AG09309 (cell line): Measurements from ENCODE around the gene ZBTB17.
A peak's percentile ranks its signal among the peaks of the same experiment; 100 is the strongest.

Experiments
- DNase-seq: peaks from one replicate; pipeline ENCODE4 v3.0.0-alpha.2; 2010; ENCODE audit warnings: low read depth
- H3K4me3 ChIP-seq: 2 replicates; pipeline ENCODE4 v1.5.1; 2011; ENCODE audit warnings: mild to moderate bottlenecking, low read depth, low read length, moderate library complexity; ENCODE audit not compliant: control insufficient read depth
- TF ChIP-seq, protein P1 (sequence below): IDR thresholded peaks from 2 replicates; pipeline ENCODE4 v1.5.1; 2011; ENCODE audit warnings: mild to moderate bottlenecking, low read depth, low read length, inconsistent platforms; ENCODE audit not compliant: insufficient read depth, control insufficient read depth; ENCODE audit errors: missing control alignments

ZBTB17 gene

DNA sequence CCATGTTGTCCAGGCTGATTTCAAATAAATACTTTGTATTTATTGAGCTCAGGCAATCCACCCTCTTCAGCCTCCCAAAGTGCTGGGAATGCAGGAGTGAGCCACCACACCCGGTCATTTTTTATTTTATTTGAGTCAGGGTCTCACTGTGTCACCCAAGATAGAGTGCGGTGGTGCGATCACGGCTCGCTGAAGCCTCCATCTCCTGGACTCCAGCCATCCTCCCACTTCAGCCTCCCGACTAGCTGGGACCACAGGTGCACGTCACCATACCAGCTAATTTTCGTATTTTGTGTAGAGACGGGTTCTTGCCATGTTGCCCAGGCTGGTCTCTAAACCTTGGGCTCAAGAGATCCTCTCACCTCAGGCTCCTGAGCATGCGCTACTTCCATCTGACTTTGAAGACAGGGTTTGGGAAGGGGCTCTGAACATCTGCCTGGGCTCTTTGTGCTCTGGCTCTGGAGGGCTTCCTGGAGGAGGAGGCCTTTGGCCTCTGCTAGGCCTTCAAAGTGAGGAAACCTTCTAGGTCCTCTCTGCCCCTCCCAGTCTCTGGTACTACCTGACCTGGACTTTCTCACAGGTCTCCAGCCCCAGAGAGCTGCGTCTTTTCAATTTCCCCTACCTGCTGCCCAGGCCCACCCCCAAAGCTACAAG, 36.2 kb upstream of the ZBTB17 start:
- no peak overlapping the region for H3K4me3 ChIP-seq
- TF ChIP-seq, protein P1, sequence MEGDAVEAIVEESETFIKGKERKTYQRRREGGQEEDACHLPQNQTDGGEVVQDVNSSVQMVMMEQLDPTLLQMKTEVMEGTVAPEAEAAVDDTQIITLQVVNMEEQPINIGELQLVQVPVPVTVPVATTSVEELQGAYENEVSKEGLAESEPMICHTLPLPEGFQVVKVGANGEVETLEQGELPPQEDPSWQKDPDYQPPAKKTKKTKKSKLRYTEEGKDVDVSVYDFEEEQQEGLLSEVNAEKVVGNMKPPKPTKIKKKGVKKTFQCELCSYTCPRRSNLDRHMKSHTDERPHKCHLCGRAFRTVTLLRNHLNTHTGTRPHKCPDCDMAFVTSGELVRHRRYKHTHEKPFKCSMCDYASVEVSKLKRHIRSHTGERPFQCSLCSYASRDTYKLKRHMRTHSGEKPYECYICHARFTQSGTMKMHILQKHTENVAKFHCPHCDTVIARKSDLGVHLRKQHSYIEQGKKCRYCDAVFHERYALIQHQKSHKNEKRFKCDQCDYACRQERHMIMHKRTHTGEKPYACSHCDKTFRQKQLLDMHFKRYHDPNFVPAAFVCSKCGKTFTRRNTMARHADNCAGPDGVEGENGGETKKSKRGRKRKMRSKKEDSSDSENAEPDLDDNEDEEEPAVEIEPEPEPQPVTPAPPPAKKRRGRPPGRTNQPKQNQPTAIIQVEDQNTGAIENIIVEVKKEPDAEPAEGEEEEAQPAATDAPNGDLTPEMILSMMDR: no peak
- DNase-seq: no peak

DNA sequence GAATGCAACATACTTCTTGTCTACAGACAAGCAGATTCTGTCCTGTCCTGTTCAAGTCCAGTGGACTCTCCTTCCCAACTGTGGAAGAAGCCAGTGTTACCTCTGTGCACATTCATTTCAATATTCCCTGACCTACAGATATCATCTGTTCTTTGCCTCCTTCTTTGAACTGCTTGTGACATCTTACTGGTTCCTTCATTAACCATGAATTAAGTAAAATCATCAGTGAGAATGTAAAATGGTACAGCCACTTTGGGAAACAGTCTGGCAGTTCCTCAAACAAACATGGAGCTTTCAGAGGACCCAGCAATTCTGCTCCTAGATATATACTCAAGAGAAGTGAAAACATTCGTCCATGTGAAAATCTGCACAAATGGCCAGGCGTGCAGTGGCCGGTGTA, 34.9 kb upstream of the ZBTB17 start:
- no peak for DNase-seq
- no peak overlapping the region for H3K4me3 ChIP-seq
- TF ChIP-seq, protein P1: no peak

DNA sequence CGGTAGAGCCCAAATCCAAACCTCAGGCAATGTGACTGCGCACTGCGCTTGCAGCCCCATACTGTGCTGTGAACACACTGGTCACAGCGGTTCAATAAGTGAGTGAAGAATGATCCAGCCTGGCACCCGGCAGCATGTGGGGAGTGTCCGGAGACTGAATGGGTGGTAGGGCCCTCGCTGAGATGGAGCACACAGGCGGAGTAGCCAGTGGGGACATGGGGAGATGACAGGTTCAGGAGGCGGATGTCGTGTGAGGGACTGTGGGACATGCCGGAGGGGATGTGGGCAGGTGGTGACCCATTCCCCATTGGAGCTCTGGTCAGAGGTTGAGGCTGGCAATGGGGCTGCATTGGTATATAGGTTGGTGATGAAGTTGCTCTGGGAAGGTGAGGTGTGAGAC, 33.8 kb upstream of the ZBTB17 start:
- DNase-seq: no peak
- no peak overlapping the region for H3K4me3 ChIP-seq
- TF ChIP-seq, protein P1: no peak

DNA sequence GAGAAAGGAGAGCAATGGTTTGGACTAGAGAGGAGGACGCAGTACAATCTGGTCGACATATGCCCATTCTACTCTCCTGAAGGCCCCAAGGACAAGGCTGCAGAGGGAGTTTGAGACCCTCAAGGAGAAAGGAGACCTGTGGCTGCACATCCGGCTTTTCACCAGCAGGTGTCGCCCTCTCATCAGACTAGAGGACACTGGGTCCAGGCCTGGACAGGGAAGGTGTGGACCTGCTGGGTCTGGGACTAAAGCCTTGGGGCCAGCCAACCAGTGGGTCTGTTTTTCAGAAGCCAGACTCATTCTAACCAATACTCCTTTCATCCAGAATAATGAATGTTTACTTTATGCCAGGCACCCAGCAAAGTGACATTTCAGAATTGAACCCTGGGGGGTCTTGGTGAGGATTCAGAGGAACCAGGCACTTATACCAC, 33.1 kb upstream of the ZBTB17 start:
- no peak overlapping the region for H3K4me3 ChIP-seq
- TF ChIP-seq, protein P1: peak; percentile 94
- no peak for DNase-seq

DNA sequence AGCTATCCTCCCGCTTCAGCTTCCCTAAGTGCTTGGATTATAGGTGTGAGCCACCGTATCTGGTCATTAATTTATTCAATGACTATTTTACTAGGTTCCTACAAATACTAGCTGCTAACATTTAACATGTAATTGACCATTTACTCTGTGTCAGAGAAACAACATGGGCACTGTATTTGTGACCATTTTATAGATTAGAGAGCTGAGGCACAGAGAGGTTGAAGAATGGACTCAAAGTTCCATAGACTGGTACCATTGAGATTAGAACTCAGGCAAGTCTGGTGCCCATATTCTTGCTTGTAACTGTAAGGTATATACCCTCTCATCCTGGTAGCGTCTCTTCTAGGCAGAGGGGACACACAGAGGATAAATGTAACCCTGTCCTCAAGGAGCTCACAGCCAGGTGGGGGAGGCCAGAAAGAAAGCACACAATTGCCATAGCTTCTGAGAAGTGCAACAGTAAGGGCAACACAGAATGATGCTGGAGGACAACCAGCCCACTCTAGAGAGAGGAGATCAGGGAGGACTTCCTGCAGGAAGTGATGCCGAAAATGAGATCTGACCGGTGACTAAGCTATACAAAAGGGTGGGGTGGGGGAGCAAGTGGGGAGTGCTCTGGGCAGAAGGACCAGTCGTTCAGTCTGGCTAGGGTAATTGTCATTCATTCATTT, 31.9 kb upstream of the ZBTB17 start:
- no peak for DNase-seq
- H3K4me3 ChIP-seq: no peak overlapping the region
- TF ChIP-seq, protein P1: no peak

DNA sequence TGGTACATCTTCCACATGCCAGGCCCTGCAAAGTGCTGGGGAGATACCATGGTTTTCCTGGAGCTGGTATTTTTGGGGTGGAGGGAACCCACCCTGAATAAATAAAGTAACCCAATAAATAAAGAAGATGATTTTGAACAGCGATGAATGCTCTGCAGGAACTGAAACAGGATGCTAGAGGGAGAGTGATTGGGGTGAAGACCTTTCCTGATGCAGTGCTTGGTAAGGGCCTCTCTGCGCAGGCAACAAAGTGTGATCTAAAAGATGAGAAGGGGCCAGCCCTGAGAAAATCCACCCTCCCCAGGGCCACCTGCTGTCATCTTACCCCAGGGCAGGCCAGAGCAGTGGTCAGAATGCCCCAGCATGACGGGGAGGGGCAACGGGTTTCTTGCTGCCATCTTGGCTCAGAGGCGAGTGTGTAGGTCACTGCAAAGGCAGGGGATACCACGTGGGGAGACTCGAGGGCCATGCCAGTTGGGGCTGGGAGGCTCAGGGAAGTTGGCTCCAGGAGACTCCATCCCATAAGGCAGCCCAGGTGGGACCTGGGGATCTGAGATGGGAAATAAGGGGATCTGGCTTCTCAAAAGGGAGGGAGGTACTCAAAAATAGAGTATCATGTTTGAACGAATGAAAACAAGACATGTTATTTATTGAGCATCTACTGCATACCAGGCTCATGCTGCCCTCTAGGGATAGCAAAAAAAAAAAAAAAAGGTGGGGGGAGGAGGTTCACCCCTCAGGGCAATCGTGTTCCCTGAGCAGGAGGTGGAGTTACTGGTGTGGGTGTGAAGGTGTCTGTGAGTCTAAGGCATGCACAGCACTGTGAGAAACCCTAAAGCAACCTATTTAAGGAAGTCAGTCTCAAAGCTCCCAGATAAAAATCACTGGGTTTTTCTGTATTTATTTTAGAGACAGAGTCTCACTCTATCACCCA, 30.9 kb upstream of the ZBTB17 start:
- TF ChIP-seq, protein P1: peak; percentile 35
- H3K4me3 ChIP-seq: no peak overlapping the region
- DNase-seq: no peak
